HCT116 (cell line): ENCODE data around the gene ADAMTS14. TPM values are rescaled to one million over a fixed set of nuclear protein-coding genes. Genes with fewer than 3 reads are reported as not detected.

Experiments
- ATAC-seq: fragments of 200-7000 bp; cut with Tn5 transposase; 2 replicates; pipeline ENCODE4 v1.9.1; 2020; ENCODE audit warnings: mild to moderate bottlenecking, moderate library complexity
- BruUV-seq: library from RNA; stranded (reverse); fragments of 400-500 nt; replicated peaks from 2 replicates; lab custom pipeline; 2021; lab: Mats Ljungman, UMichigan
- CTCF ChIA-PET: fragments of 300-600 bp; sonication (Branson Sonifier 250); formaldehyde crosslinking; loops from one replicate; lab custom pipeline; 2021; ENCODE audit warnings: antibody characterized with exemption; lab: Charles Lee
- POLR2A ChIA-PET: fragments of 300-600, 350-600 bp; sonication (Branson Sonifier 250); formaldehyde crosslinking; loops from one replicate; lab custom pipeline; 2021; ENCODE audit warnings: antibody characterized with exemption; lab: Charles Lee
- RAD21 ChIA-PET, 2 experiments: fragments of 300-600 bp; sonication (Branson Sonifier 250); formaldehyde crosslinking; loops; one replicate each; lab custom pipeline; 2023; ENCODE audit warnings: low total read pairs in 2 of 2; ENCODE audit not compliant: uncharacterized antibody in 2 of 2, unreplicated experiment in 2 of 2, low non-redundant PET in 1 of 2; lab: Charles Lee
- DNase-seq: peaks from one replicate; pipeline ENCODE4 v3.0.0-alpha.2; 2010; ENCODE audit warnings: low read depth, low spot score
- H2AFZ ChIP-seq: fragments of 200-600 bp; shearing (Covaris generic), sonication (generic); 2 replicates; pipeline ENCODE4 v1.6.1; 2017; ENCODE audit warnings: low read depth, mixed run types, mixed read lengths, antibody characterized with exemption, low read length; ENCODE audit not compliant: poor library complexity, severe bottlenecking
- H3K27ac ChIP-seq: 2 replicates; pipeline ENCODE4 v1.5.1; 2012; ENCODE audit warnings: low read depth, low read length
- H3K27me3 ChIP-seq: fragments of 200-600 bp; sonication (generic); 2 replicates; pipeline ENCODE4 v1.6.1; 2016; ENCODE audit warnings: mixed run types, low read length, mixed read lengths; ENCODE audit not compliant: insufficient read depth
- H3K36me3 ChIP-seq, 2 experiments: fragments of 200-500 bp in 1 of 2; fragments of 200-600 bp in 1 of 2; sonication (Bioruptor generic) in 1 of 2; sonication (generic) in 1 of 2; 2 replicates each; pipeline versions ENCODE4 v1.5.1 to v1.6.1; 2014 to 2016; ENCODE audit warnings: low read length in 2 of 2, inconsistent platforms in 1 of 2, mixed read lengths in 1 of 2, mixed run types in 1 of 2; ENCODE audit not compliant: insufficient read depth in 2 of 2, control insufficient read depth in 1 of 2
- H3K4me1 ChIP-seq, 2 experiments: fragments of 200-600 bp in 1 of 2; sonication (generic) in 1 of 2; 2 replicates each; pipeline versions ENCODE4 v1.5.1 to v1.6.1; 2012 to 2017; ENCODE audit warnings: low read length in 2 of 2, inconsistent platforms in 1 of 2, mild to moderate bottlenecking in 1 of 2, mixed read lengths in 1 of 2, mixed run types in 1 of 2, moderate library complexity in 1 of 2; ENCODE audit not compliant: insufficient read depth in 2 of 2, control insufficient read depth in 1 of 2
- H3K4me2 ChIP-seq: fragments of 200-600 bp; sonication (generic); 2 replicates; pipeline ENCODE4 v1.6.1; 2017; ENCODE audit warnings: mixed run types, low read length, mixed read lengths
- H3K4me3 ChIP-seq, 2 experiments: fragments of 200-600 bp in 1 of 2; sonication (generic) in 1 of 2; replicated peaks in 1 of 2; 2 replicates each; pipeline ENCODE4 v1.5.1; 2011 to 2016; ENCODE audit warnings: low read length in 2 of 2, control low read depth in 1 of 2, low read depth in 1 of 2, mild to moderate bottlenecking in 1 of 2, mixed read lengths in 1 of 2, mixed run types in 1 of 2
- H3K79me2 ChIP-seq: fragments of 200-600 bp; sonication (generic); 2 replicates; pipeline ENCODE4 v1.6.1; 2017; ENCODE audit warnings: mild to moderate bottlenecking, mixed run types, low read length, moderate library complexity, mixed read lengths; ENCODE audit not compliant: insufficient read depth
- H3K9ac ChIP-seq: fragments of 200-600 bp; sonication (generic); 2 replicates; pipeline ENCODE4 v1.6.1; 2016; ENCODE audit warnings: low read length, mixed read lengths
- H3K9me2 ChIP-seq: fragments of 200-600 bp; sonication (generic), shearing (Covaris generic); 2 replicates; pipeline ENCODE4 v1.6.1; 2017; ENCODE audit warnings: mixed run types, mild to moderate bottlenecking, moderate library complexity; ENCODE audit not compliant: insufficient read depth
- H3K9me3 ChIP-seq, 2 experiments: fragments of 200-500 bp in 1 of 2; fragments of 200-600 bp in 1 of 2; sonication (Bioruptor generic) in 1 of 2; sonication (generic) in 1 of 2; 2 replicates each; pipeline ENCODE4 v1.6.1; 2014 to 2017; ENCODE audit warnings: low read length in 2 of 2, mixed read lengths in 2 of 2, inconsistent platforms in 1 of 2, low read depth in 1 of 2, mild to moderate bottlenecking in 1 of 2, mixed run types in 1 of 2, moderate library complexity in 1 of 2; ENCODE audit not compliant: control insufficient read depth in 1 of 2, insufficient read depth in 1 of 2
- H4K20me1 ChIP-seq: fragments of 200-600 bp; sonication (generic), shearing (Covaris generic); 2 replicates; pipeline ENCODE4 v1.6.1; 2017; ENCODE audit warnings: mixed run types, mild to moderate bottlenecking, moderate library complexity; ENCODE audit not compliant: insufficient read depth
- CBX3 ChIP-seq: IDR thresholded peaks from 2 replicates; pipeline ENCODE4 v1.6.1; 2012; ENCODE audit warnings: low read depth
- CEBPB ChIP-seq: IDR thresholded peaks from 2 replicates; pipeline ENCODE4 v1.6.1; 2012; ENCODE audit warnings: low read depth
- EGR1 ChIP-seq: IDR thresholded peaks from 2 replicates; pipeline ENCODE4 v1.6.1; 2012; ENCODE audit warnings: low read depth
- ELF1 ChIP-seq: IDR thresholded peaks from 2 replicates; pipeline ENCODE4 v1.6.1; 2012; ENCODE audit warnings: low read depth, borderline replicate concordance
- EZH2 ChIP-seq: fragments of 200-600 bp; sonication (generic); IDR thresholded peaks from 2 replicates; pipeline ENCODE4 v1.6.1; 2017; ENCODE audit warnings: antibody characterized with exemption, mixed run types
- EZH2phosphoT487 ChIP-seq: fragments of 200-600 bp; IDR thresholded peaks from 2 replicates; pipeline ENCODE4 v1.6.1; 2018; ENCODE audit warnings: antibody characterized with exemption, borderline replicate concordance
- FOSL1 ChIP-seq: IDR thresholded peaks from 2 replicates; pipeline ENCODE4 v1.6.1; 2012; ENCODE audit warnings: low read depth
- JUND ChIP-seq: IDR thresholded peaks from 2 replicates; pipeline ENCODE4 v1.6.1; 2012
- POLR2A ChIP-seq: IDR thresholded peaks from 2 replicates; pipeline ENCODE4 v1.7.0; 2011; ENCODE audit warnings: borderline replicate concordance; ENCODE audit not compliant: insufficient read depth, insufficient read length; ENCODE audit errors: extremely low read depth
- POLR2AphosphoS5 ChIP-seq: IDR thresholded peaks from 2 replicates; pipeline ENCODE4 v1.6.1; 2011; ENCODE audit warnings: mild to moderate bottlenecking, low read depth, low read length, moderate library complexity
- SIN3A ChIP-seq: IDR thresholded peaks from 2 replicates; pipeline ENCODE4 v1.6.1; 2012; ENCODE audit warnings: low read depth
- SRF ChIP-seq: IDR thresholded peaks from 2 replicates; pipeline ENCODE4 v1.6.1; 2012; ENCODE audit warnings: low read depth
- TCF7L2 ChIP-seq: IDR thresholded peaks from 2 replicates; pipeline ENCODE4 v1.7.0; 2011; ENCODE audit warnings: borderline replicate concordance, inconsistent platforms; ENCODE audit not compliant: insufficient read depth, insufficient read length; ENCODE audit errors: extremely low read depth
- ZFX ChIP-seq: fragments of 450-650 bp; IDR thresholded peaks from 2 replicates; pipeline ENCODE4 v1.6.1; 2017
- ZNF274 ChIP-seq: fragments of 200-500 bp; sonication (Bioruptor generic); IDR thresholded peaks from 2 replicates; pipeline ENCODE4 v1.6.1; 2014; ENCODE audit warnings: mild to moderate bottlenecking, low read depth, low read length, inconsistent platforms
- intact Hi-C: fragments of 100-400 bp; cut with micrococcal nuclease; formaldehyde crosslinking; loops from 2 replicates; pipeline ENCODE4 v1.10.0; 2022
- total RNA-seq: library from RNA; stranded (reverse); gene quantifications from one replicate; pipeline ENCODE4 v1.2.1, GENCODE V29; 2021; ENCODE audit not compliant: unreplicated experiment
- TF ChIP-seq, protein P1 (sequence below), 3 experiments: fragments of 200-600 bp in 1 of 3; sonication (generic) in 1 of 3; IDR thresholded peaks in 2 of 3; conservative IDR thresholded peaks in 1 of 3; 2 replicates each; pipeline ENCODE4 v1.5.1; 2012 to 2017; ENCODE audit warnings: low read depth in 2 of 3, low read length in 2 of 3, antibody characterized with exemption in 1 of 3, borderline replicate concordance in 1 of 3, control low read depth in 1 of 3, mild to moderate bottlenecking in 1 of 3, mixed read lengths in 1 of 3, mixed run types in 1 of 3, moderate library complexity in 1 of 3; ENCODE audit not compliant: insufficient read depth in 1 of 3
- TF ChIP-seq, protein P2 (sequence below): IDR thresholded peaks from 2 replicates; pipeline ENCODE4 v1.6.1; 2012
- TF ChIP-seq, protein P3 (sequence below): IDR thresholded peaks from 2 replicates; pipeline ENCODE4 v1.6.1; 2012

The ADAMTS14 gene
- total RNA-seq, 1 experiment from 2014 or later, result 13.2 TPM

DNA sequence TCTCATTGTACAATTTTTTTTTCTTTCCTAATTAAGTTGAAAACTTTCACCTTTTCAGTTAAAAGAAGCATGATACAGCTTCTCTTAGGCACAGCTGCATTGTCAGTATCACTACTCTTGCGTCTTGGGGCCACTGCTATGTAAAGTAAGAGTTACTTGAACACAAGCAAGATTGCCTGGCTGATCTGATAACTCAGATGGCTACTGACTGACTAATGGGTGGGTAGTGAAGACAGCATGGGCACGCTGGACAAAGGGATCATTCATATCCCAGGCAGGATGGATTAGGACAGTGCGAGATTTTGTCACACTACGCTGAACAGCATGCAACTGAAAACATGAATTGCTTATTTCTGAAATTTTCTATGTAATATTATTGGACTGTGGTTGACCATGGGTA is 11.6 kb upstream of the ADAMTS14 start:
- Histone ChIP-seq H3K4me2 (no peak overlapping the region), H3K9ac (no peak overlapping the region), H4K20me1 (no peaks in the 10 kb centered on the region), H3K9me3 (peaks cover 0 to 16% of the 10 kb centered on the region in 2 experiments; a peak in 3 of 4 replicates), H3K79me2 (no peaks in the 10 kb centered on the region), H3K9me2 (no peaks in the 10 kb centered on the region), H3K27me3 (no peaks in the 10 kb centered on the region), H3K4me1 (peaks cover 16 to 43% of the 10 kb centered on the region in 2 experiments), H3K27ac (no peak overlapping the region), H2AFZ (no peak overlapping the region), H3K4me3 (no peak overlapping the region), H3K36me3 (no peaks in the 10 kb centered on the region)
- BruUV-seq, result no TSS peak
- DNase-seq (no peak), ATAC-seq (no peak)
- ChIA-PET RAD21 (no interaction called here), POLR2A (no interaction called here), CTCF (no interaction called here)
- intact Hi-C loops, result no loop called here
- TF ChIP-seq ELF1 (no peak), TCF7L2 (no peak), CBX3 (no peak), EGR1 (no peak), CEBPB (no peak), POLR2A (no peak), FOSL1 (no peak), ZNF274 (no peak), SIN3A (no peak), JUND (no peak), SRF (no peak), EZH2phosphoT487 (no peak), POLR2AphosphoS5 (no peak), EZH2 (no peak), ZFX (no peak)
- TF ChIP-seq, protein P1, sequence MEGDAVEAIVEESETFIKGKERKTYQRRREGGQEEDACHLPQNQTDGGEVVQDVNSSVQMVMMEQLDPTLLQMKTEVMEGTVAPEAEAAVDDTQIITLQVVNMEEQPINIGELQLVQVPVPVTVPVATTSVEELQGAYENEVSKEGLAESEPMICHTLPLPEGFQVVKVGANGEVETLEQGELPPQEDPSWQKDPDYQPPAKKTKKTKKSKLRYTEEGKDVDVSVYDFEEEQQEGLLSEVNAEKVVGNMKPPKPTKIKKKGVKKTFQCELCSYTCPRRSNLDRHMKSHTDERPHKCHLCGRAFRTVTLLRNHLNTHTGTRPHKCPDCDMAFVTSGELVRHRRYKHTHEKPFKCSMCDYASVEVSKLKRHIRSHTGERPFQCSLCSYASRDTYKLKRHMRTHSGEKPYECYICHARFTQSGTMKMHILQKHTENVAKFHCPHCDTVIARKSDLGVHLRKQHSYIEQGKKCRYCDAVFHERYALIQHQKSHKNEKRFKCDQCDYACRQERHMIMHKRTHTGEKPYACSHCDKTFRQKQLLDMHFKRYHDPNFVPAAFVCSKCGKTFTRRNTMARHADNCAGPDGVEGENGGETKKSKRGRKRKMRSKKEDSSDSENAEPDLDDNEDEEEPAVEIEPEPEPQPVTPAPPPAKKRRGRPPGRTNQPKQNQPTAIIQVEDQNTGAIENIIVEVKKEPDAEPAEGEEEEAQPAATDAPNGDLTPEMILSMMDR (IDR thresholded peaks at IDR 0.05 in 2 of 3, conservative IDR thresholded peaks at IDR 0.05 in 1 of 3; ENCODE audit: borderline replicate concordance in 1 of 3, insufficient read depth in 1 of 3, low read depth in 2 of 3, low read length in 2 of 3), result no peak
- TF ChIP-seq, protein P2, sequence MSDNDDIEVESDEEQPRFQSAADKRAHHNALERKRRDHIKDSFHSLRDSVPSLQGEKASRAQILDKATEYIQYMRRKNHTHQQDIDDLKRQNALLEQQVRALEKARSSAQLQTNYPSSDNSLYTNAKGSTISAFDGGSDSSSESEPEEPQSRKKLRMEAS, result no peak
- TF ChIP-seq, protein P3, sequence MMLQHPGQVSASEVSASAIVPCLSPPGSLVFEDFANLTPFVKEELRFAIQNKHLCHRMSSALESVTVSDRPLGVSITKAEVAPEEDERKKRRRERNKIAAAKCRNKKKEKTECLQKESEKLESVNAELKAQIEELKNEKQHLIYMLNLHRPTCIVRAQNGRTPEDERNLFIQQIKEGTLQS, result no peak
